HFFc6 (cell line): ENCODE results near the gene FNDC3B. TPM values are rescaled to one million over a fixed set of nuclear protein-coding genes. Genes with fewer than 3 reads are reported as not detected.

Experiments used
- DNase-seq: peaks from one replicate; pipeline ENCODE4 v3.0.0-alpha.2; 2018
- H3K27ac Mint-ChIP-seq: 2 replicates; pipeline ENCODE4 v1.8.0; 2020; ENCODE audit warnings: mild to moderate bottlenecking, mixed read lengths
- H3K27me3 Mint-ChIP-seq: 2 replicates; pipeline ENCODE4 v1.8.0; 2021; ENCODE audit warnings: mild to moderate bottlenecking, moderate library complexity, mixed read lengths; ENCODE audit not compliant: insufficient read depth
- H3K36me3 Mint-ChIP-seq: 2 replicates; pipeline ENCODE4 v1.8.0; 2021; ENCODE audit warnings: low read depth, mixed read lengths
- H3K4me1 Mint-ChIP-seq: 2 replicates; pipeline ENCODE4 v1.8.0; 2020; ENCODE audit warnings: low read depth, mixed read lengths
- H3K4me3 Mint-ChIP-seq: 2 replicates; pipeline ENCODE4 v1.8.0; 2020; ENCODE audit warnings: mild to moderate bottlenecking, moderate library complexity, mixed read lengths
- H3K9me3 Mint-ChIP-seq: 2 replicates; pipeline ENCODE4 v1.8.0; 2020; ENCODE audit warnings: mild to moderate bottlenecking, mixed read lengths
- total RNA-seq, 6 experiments: library from RNA; stranded (reverse); fragmentation: NEBNext Ultra II Directional; extraction: Animal tissue kit (Norgen Biotek cat#: 25700); gene quantifications; 2 replicates in 1 of 6; 3 replicates in 5 of 6; pipeline ENCODE4 v1.2.3, GENCODE V29; 2021
- TF ChIP-seq, protein P1 (sequence below): fragments of 200-600 bp; sonication (generic); IDR thresholded peaks from 2 replicates; pipeline ENCODE4 v1.5.0; 2021; ENCODE audit warnings: antibody characterized with exemption, mild to moderate bottlenecking

The FNDC3B gene
- total RNA-seq, 6 experiments from 2014 or later = 133 to 192 (median 155) TPM

DNA sequence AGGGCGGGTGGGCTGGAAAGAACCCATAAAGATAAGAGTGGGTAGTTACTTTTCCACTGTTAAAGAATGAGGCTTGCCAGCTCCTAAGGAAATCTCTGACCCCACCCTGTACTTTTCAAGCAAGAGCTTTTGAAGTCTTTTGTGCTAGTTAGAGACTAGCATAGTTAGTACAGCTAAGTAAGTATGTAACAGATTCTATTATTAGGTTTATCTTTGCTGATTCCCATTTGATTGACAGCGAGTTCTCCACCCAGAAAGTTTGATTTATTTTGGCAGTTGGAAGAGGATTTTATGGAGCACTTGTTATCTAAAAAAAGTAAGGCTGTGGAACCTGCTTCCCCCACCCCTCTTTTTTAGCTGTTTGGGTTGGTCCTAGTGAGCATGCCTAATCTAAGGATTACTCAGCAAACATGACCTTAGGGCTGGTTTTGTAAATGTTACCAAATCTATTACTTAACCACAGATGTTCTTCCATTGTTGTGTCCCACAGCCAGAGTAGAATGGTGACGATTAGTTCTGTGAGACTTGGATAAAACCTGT, 57.6 kb downstream of the FNDC3B start:
- Mint-ChIP-seq H3K9me3 (no peaks in the 10 kb centered on the region), H3K4me1 (peaks cover 72% of the 10 kb centered on the region), H3K27me3 (no peaks in the 10 kb centered on the region), H3K4me3 (peak overlapping the region; percentile 29; the same call in 1 of the 2 replicates), H3K27ac (peak overlapping the region; percentile 57), H3K36me3 (peaks cover 10% of the 10 kb centered on the region)
- TF ChIP-seq, protein P1, sequence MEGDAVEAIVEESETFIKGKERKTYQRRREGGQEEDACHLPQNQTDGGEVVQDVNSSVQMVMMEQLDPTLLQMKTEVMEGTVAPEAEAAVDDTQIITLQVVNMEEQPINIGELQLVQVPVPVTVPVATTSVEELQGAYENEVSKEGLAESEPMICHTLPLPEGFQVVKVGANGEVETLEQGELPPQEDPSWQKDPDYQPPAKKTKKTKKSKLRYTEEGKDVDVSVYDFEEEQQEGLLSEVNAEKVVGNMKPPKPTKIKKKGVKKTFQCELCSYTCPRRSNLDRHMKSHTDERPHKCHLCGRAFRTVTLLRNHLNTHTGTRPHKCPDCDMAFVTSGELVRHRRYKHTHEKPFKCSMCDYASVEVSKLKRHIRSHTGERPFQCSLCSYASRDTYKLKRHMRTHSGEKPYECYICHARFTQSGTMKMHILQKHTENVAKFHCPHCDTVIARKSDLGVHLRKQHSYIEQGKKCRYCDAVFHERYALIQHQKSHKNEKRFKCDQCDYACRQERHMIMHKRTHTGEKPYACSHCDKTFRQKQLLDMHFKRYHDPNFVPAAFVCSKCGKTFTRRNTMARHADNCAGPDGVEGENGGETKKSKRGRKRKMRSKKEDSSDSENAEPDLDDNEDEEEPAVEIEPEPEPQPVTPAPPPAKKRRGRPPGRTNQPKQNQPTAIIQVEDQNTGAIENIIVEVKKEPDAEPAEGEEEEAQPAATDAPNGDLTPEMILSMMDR = no peak
- DNase-seq = peak; percentile 64

DNA sequence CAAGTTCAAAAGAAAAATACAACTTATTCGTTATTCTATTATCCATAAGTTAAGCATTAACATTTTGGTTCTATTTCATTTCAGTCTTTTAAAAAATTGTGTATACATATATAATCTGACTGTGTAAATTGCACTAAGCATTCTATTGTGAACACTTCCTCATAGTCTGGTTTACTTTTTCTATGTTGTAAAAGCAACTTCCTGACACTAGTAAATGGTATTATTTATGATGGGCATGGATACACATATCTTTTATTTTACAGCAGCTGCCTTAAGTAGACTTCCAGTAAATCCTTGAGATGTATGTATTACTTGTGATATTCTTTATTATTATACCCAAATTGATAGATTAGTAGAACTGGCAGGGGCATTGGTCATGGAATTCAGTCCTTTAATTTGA, 58.2 kb downstream of the FNDC3B start:
- Mint-ChIP-seq H3K27ac (no peak overlapping the region), H3K4me3 (no peak overlapping the region; the same call in 1 of the 2 replicates), H3K9me3 (no peaks in the 10 kb centered on the region), H3K4me1 (peaks cover 72% of the 10 kb centered on the region), H3K36me3 (peaks cover 7% of the 10 kb centered on the region), H3K27me3 (no peaks in the 10 kb centered on the region)
- no peak for DNase-seq
- TF ChIP-seq, protein P1 = no peak

DNA sequence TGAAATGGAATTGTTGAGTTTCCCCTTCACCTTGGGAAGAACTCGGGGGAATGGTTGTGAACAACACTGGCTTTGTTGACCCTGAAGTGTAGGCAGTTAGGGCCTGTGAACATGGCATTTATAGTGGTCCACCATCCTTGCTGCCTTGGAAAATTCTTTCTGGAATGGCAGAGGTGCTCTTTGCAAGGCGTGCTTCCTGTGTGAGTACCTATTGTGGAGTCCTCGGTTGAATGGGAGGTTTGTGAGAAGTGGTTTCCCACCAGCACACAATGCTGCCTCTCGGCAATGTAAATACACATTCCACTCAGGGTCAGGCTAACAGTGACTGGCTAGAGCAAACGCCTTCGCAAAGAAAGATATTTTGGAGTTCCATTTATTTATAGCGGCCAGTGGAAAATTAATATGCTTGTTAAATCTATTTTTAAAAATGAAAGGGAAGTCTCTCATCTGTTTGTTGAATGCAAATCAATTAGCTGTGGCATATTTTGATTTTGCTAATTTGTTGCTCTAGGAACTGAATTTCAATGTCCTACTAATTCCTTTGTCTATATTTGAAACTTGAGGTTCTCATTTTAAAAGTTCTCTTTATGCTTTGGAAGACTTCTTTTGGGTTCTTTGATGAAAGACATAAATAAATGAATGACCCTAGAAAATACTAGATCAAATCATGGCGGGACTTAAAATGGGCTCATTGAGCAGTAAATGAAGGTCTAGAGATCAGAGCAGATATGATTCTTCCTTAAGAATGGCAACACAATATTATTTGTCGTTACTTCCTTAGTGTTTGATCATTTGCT, 59.5 kb downstream of the FNDC3B start:
- DNase-seq = no peak
- Mint-ChIP-seq H3K27ac (peak overlapping the region; percentile 50; the same call in 1 of the 2 replicates), H3K4me3 (no peak overlapping the region), H3K36me3 (peaks cover 7% of the 10 kb centered on the region), H3K4me1 (peaks cover 83% of the 10 kb centered on the region), H3K27me3 (no peaks in the 10 kb centered on the region), H3K9me3 (no peaks in the 10 kb centered on the region)
- TF ChIP-seq, protein P1 = no peak

DNA sequence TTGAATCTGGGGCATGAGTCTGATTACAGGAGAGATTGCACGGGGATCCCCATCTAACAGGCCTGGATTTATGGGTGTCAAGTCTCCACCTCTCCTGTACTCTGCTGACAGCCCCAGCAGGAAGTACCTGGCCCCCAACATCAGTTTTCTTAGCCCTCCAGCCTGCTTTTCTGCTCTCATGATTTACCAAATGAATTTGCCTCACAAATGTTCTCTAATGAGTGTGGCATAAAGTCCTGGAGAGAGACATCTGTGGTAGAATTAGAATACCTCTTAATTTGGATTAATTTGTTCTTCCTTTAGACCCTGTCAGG, 60.1 kb downstream of the FNDC3B start:
- Mint-ChIP-seq H3K27ac (peak overlapping the region; percentile 50), H3K36me3 (peaks cover 9% of the 10 kb centered on the region)
- TF ChIP-seq, protein P1 = no peak

DNA sequence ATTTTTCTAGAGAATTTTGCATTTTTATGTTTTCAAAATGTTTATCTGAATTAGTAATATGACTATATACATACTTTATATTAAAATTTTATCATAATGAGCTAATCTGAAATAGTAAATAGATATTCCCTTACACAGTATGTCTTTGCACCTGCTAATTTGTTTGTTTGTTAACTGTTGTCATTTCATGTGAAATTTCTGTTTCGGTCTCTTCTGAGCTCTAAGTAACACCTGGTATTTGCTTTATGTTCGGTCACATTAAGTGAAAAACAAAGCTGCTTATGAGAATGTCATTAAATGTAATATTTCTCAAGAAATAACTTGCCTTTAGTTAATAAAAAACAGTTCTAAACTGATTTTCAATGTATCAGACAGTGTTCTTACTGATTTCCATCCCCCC, 61.1 kb downstream of the FNDC3B start:
- Mint-ChIP-seq H3K4me3 (no peak overlapping the region), H3K27me3 (no peaks in the 10 kb centered on the region), H3K9me3 (no peaks in the 10 kb centered on the region), H3K4me1 (peaks cover 85% of the 10 kb centered on the region), H3K36me3 (peaks cover 14% of the 10 kb centered on the region), H3K27ac (no peak overlapping the region)
- DNase-seq = no peak
- TF ChIP-seq, protein P1 = no peak

More for the DNA sequence above, 60.1 kb downstream of the FNDC3B start:
- Mint-ChIP-seq H3K27me3 (no peaks in the 10 kb centered on the region), H3K4me3 (no peak overlapping the region), H3K9me3 (no peaks in the 10 kb centered on the region), H3K4me1 (peaks cover 85% of the 10 kb centered on the region)
- DNase-seq = no peak
